Astrocyte (in vitro differentiated cells and primary cell): ENCODE results near the gene MTRFR. TPM values are rescaled to one million over a fixed set of nuclear protein-coding genes. Genes with fewer than 3 reads are reported as not detected.
A peak's percentile ranks its signal among the peaks of the same experiment; 100 is the strongest.

ENCODE experiments used
- DNase-seq: peaks from one replicate; pipeline ENCODE4 v3.0.0-alpha.2; 2010; ENCODE audit warnings: low read depth
- FAIRE-seq: peaks from 2 replicates; lab custom pipeline; 2011; peaks lifted over from hg19 to GRCh38; lab: Jason Lieb, UNC
- H2AFZ ChIP-seq: 2 replicates; pipeline ENCODE4 v1.6.0; 2012; ENCODE audit warnings: low read depth, low read length, inconsistent platforms
- H3K27ac ChIP-seq: 2 replicates; pipeline ENCODE4 v1.5.1; 2011; ENCODE audit warnings: low read depth, low read length, inconsistent platforms
- H3K27me3 ChIP-seq: 2 replicates; pipeline ENCODE4 v1.6.0; 2011; ENCODE audit warnings: low read length, inconsistent platforms; ENCODE audit not compliant: insufficient read depth
- H3K36me3 ChIP-seq: 2 replicates; pipeline ENCODE4 v1.5.1; 2011; ENCODE audit warnings: low read length, inconsistent platforms; ENCODE audit not compliant: insufficient read depth
- H3K4me1 ChIP-seq: 2 replicates; pipeline ENCODE4 v1.5.1; 2011; ENCODE audit warnings: low read length, inconsistent platforms; ENCODE audit not compliant: insufficient read depth
- H3K4me2 ChIP-seq: 2 replicates; pipeline ENCODE4 v1.6.0; 2012; ENCODE audit warnings: low read length, inconsistent platforms
- H3K4me3 ChIP-seq: 2 replicates; pipeline ENCODE4 v1.5.1; 2011; ENCODE audit warnings: low read depth, mild to moderate bottlenecking, low read length, inconsistent platforms; ENCODE audit not compliant: insufficient read depth
- H3K79me2 ChIP-seq: 2 replicates; pipeline ENCODE4 v1.6.0; 2012; ENCODE audit warnings: mild to moderate bottlenecking, low read length, inconsistent platforms; ENCODE audit not compliant: insufficient read depth
- H3K9ac ChIP-seq: 2 replicates; pipeline ENCODE4 v1.6.0; 2012; ENCODE audit warnings: mild to moderate bottlenecking, low read length, inconsistent platforms
- H3K9me3 ChIP-seq: 2 replicates; pipeline ENCODE4 v1.5.1; 2012; ENCODE audit warnings: low read depth, mild to moderate bottlenecking, low read length, inconsistent platforms; ENCODE audit not compliant: insufficient read depth
- H4K20me1 ChIP-seq: 2 replicates; pipeline ENCODE4 v1.6.0; 2012; ENCODE audit warnings: low read length, inconsistent platforms; ENCODE audit not compliant: insufficient read depth
- H3K27ac Mint-ChIP-seq: one replicate; pipeline ENCODE4 v1.8.0; 2021; ENCODE audit warnings: mild to moderate bottlenecking, mixed read lengths; ENCODE audit not compliant: unreplicated experiment
- H3K27me3 Mint-ChIP-seq: one replicate; pipeline ENCODE4 v1.8.0; 2021; ENCODE audit warnings: low read depth, mixed read lengths; ENCODE audit not compliant: unreplicated experiment
- H3K36me3 Mint-ChIP-seq: one replicate; pipeline ENCODE4 v1.8.0; 2021; ENCODE audit warnings: low read depth, mixed read lengths; ENCODE audit not compliant: unreplicated experiment
- H3K4me1 Mint-ChIP-seq: one replicate; pipeline ENCODE4 v1.8.0; 2021; ENCODE audit warnings: low read depth, mixed read lengths; ENCODE audit not compliant: unreplicated experiment
- H3K4me3 Mint-ChIP-seq: one replicate; pipeline ENCODE4 v1.8.0; 2021; ENCODE audit warnings: mild to moderate bottlenecking, moderate library complexity, mixed read lengths; ENCODE audit not compliant: unreplicated experiment
- H3K9me3 Mint-ChIP-seq: one replicate; pipeline ENCODE4 v1.8.0; 2021; ENCODE audit warnings: mild to moderate bottlenecking, mixed read lengths; ENCODE audit not compliant: unreplicated experiment
- EZH2 ChIP-seq: IDR thresholded peaks from 2 replicates; pipeline ENCODE4 v1.6.1; 2012; ENCODE audit warnings: mild to moderate bottlenecking, low read length, inconsistent platforms; ENCODE audit not compliant: insufficient read depth
- total RNA-seq: library from RNA; stranded (reverse); gene quantifications from 2 replicates; pipeline ENCODE4 v1.2.1, GENCODE V29; 2021
- TF ChIP-seq, protein P1 (sequence below): IDR thresholded peaks from 2 replicates; pipeline ENCODE4 v1.5.1; 2011; ENCODE audit warnings: low read depth, mild to moderate bottlenecking, inconsistent platforms, low read length, moderate library complexity; ENCODE audit not compliant: insufficient read depth

MTRFR gene
- total RNA-seq, 1 donor from 2014 or later = 12.4 TPM

DNA sequence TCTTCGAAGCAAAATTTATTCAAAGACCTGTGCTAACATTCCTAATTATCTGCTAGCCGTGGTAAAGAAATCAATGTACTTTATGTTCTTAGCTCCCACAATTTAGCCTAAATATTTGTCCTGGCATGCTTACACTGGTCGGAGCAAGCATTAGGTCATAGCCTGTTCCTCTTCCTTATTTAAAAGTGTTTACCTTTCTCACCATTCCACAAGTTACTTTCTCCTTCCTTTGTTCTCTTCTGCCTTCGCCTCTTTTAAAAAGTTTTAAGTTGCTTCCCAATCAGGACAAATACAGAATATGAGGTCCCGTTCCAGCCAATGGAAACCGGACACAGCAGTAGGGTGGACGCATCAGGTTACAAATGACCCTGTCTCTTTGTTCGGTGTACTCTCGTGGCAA is 26.8 kb downstream of the MTRFR start:
- no peak overlapping the region for H3K4me3 ChIP-seq
- TF ChIP-seq EZH2 = no peak
- TF ChIP-seq, protein P1, sequence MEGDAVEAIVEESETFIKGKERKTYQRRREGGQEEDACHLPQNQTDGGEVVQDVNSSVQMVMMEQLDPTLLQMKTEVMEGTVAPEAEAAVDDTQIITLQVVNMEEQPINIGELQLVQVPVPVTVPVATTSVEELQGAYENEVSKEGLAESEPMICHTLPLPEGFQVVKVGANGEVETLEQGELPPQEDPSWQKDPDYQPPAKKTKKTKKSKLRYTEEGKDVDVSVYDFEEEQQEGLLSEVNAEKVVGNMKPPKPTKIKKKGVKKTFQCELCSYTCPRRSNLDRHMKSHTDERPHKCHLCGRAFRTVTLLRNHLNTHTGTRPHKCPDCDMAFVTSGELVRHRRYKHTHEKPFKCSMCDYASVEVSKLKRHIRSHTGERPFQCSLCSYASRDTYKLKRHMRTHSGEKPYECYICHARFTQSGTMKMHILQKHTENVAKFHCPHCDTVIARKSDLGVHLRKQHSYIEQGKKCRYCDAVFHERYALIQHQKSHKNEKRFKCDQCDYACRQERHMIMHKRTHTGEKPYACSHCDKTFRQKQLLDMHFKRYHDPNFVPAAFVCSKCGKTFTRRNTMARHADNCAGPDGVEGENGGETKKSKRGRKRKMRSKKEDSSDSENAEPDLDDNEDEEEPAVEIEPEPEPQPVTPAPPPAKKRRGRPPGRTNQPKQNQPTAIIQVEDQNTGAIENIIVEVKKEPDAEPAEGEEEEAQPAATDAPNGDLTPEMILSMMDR = no peak
- no peak overlapping the region for H2AFZ ChIP-seq
- Mint-ChIP-seq H3K9me3 (no peaks in the 10 kb centered on the region), H3K4me3 (no peak overlapping the region), H3K4me1 (no peaks in the 10 kb centered on the region), H3K27ac (no peak overlapping the region), H3K27me3 (no peaks in the 10 kb centered on the region), H3K36me3 (peaks cover 28% of the 10 kb centered on the region)
- H3K9ac ChIP-seq = no peak overlapping the region
- H3K4me1 ChIP-seq = no peaks in the 10 kb centered on the region
- H4K20me1 ChIP-seq = peaks cover 73% of the 10 kb centered on the region
- H3K27me3 ChIP-seq = no peaks in the 10 kb centered on the region
- H3K9me3 ChIP-seq = no peaks in the 10 kb centered on the region
- H3K27ac ChIP-seq = no peak overlapping the region
- peaks cover 45% of the 10 kb centered on the region for H3K79me2 ChIP-seq
- DNase-seq = no peak
- no peak for FAIRE-seq
- peaks cover 54% of the 10 kb centered on the region for H3K36me3 ChIP-seq
- H3K4me2 ChIP-seq = no peak overlapping the region

DNA sequence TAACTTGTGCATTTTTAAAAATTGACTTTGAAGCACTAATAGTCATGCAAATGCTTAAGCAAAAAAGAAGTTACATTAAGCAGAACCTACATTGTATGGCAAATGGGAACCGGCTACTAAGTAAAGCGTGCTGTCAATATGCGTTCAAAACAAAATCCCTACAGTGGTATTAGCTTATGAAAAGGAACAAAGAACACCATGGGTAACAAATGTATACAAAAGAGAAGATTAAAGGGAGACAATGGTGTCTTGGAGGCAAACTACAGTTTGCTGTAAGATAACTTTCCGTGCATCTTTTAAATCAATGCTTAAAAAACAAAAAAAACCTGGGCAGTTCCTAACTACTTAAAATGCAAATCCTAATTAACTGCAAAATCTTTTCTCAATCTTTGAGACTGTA is 28.0 kb downstream of the MTRFR start:
- TF ChIP-seq, protein P1 = no peak
- no peak for TF ChIP-seq EZH2
- Histone ChIP-seq H3K79me2 (peaks cover 56% of the 10 kb centered on the region), H3K9ac (no peak overlapping the region), H3K27ac (no peak overlapping the region), H3K4me1 (no peaks in the 10 kb centered on the region), H2AFZ (no peak overlapping the region), H3K9me3 (no peaks in the 10 kb centered on the region), H3K36me3 (peaks cover 51% of the 10 kb centered on the region), H3K4me3 (no peak overlapping the region), H3K4me2 (no peak overlapping the region), H3K27me3 (no peaks in the 10 kb centered on the region), H4K20me1 (peaks cover 79% of the 10 kb centered on the region)
- no peaks in the 10 kb centered on the region for H3K4me1 Mint-ChIP-seq
- DNase-seq (no peak), FAIRE-seq (no peak)
- no peak overlapping the region for H3K27ac Mint-ChIP-seq
- peaks cover 27% of the 10 kb centered on the region for H3K36me3 Mint-ChIP-seq
- H3K4me3 Mint-ChIP-seq = no peak overlapping the region
- no peaks in the 10 kb centered on the region for H3K9me3 Mint-ChIP-seq
- H3K27me3 Mint-ChIP-seq = no peaks in the 10 kb centered on the region

DNA sequence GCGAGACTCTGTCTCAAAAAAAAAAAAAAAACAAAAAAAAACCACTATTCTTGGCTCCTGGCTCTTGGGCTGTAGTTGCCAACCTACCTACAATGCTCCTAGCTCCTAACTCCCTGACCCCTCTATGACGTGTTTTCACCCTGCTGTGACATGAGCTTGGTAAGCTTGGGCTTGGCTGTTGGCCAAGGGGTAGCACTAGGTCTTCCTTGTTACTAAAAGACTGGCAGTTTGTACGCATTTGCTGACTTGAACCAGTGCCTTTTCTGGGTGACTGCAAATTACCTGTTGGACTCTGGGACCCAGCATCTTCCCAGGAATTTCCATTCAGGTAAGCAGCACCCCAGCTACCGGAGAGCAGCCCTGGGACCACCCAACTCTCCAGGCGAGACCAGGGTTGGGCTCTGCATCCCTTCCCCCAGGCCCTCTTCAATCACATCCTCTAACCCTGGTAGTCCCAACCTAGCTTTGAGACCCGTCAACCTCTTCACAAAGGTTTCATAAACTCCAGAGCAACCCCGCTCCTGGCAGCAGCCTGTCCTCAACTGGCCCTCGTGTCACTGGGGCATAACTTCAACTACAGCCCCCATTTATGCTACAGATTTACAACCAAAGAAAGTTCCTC is 30.1 kb downstream of the MTRFR start:
- Mint-ChIP-seq H3K9me3 (no peaks in the 10 kb centered on the region), H3K27me3 (no peaks in the 10 kb centered on the region), H3K4me3 (peak overlapping the region; percentile 8), H3K27ac (no peak overlapping the region), H3K36me3 (peaks cover 24% of the 10 kb centered on the region), H3K4me1 (peaks cover 2% of the 10 kb centered on the region)
- no peaks in the 10 kb centered on the region for H3K9me3 ChIP-seq
- no peaks in the 10 kb centered on the region for H3K27me3 ChIP-seq
- no peak overlapping the region for H3K27ac ChIP-seq
- DNase-seq = no peak
- no peak overlapping the region for H3K9ac ChIP-seq
- H3K4me2 ChIP-seq = no peak overlapping the region
- TF ChIP-seq, protein P1 = no peak
- TF ChIP-seq EZH2 = no peak
- H4K20me1 ChIP-seq = peaks cover 91% of the 10 kb centered on the region
- H3K4me1 ChIP-seq = peaks cover 8% of the 10 kb centered on the region
- H3K36me3 ChIP-seq = peaks cover 52% of the 10 kb centered on the region
- peaks cover 77% of the 10 kb centered on the region for H3K79me2 ChIP-seq
- no peak overlapping the region for H3K4me3 ChIP-seq
- no peak for FAIRE-seq
- no peak overlapping the region for H2AFZ ChIP-seq
